Loucy (cell line): ENCODE results near the gene DUS3L.

Source experiments
- CTCF ChIP-seq: fragments of 200-600 bp; sonication (generic); conservative IDR thresholded peaks from 2 replicates; pipeline ENCODE4 v1.5.1; 2014; ENCODE audit warnings: mild to moderate bottlenecking, antibody characterized with exemption, low read length
- EZH2phosphoT487 ChIP-seq: fragments of 200-600 bp; IDR thresholded peaks from 2 replicates; pipeline ENCODE4 v1.6.1; 2018; ENCODE audit warnings: antibody characterized with exemption, mild to moderate bottlenecking, moderate library complexity, borderline replicate concordance

- TF ChIP-seq CTCF (no peak), EZH2phosphoT487 (no peak)
Observed at GRCh38 chr19:5838353-5839064, 47.5 kb upstream of the DUS3L start.
